Adipose tissue (tissue), 3 donors: Measurements from ENCODE around the gene DSCAM. TPM values are rescaled to one million over a fixed set of nuclear protein-coding genes. Genes with fewer than 3 reads are reported as not detected.
"Not testable (repeated sequence)": the region's sequence is repeated elsewhere in the genome, so short reads cannot be mapped to it uniquely, and the experiment has no call there.

Experiments
- H3K27ac ChIP-seq: one replicate; pipeline ENCODE4 v1.5.1; 2013; ENCODE audit warnings: low read depth, low read length
- WGBS, 3 donors: extraction: QIAGEN DNeasy Blood & Tissue Kit; methylation state at CpG; one replicate each; pipeline ENCODE4 v1.1.7; 2013; 5-methylcytosine and 5-hydroxymethylcytosine counted together
- polyA plus RNA-seq, 3 donors: library from polyadenylated mRNA; stranded (reverse); fragments of 200-250 nt; gene quantifications; one replicate each; pipeline ENCODE4 v1.2.3, GENCODE V29; 2013
- donor health status: healthy with polysubstance abuse.
- donor health status: Bipolar disorder and iron deficiency.
- donor health status: healthy.

DSCAM gene, protein sequence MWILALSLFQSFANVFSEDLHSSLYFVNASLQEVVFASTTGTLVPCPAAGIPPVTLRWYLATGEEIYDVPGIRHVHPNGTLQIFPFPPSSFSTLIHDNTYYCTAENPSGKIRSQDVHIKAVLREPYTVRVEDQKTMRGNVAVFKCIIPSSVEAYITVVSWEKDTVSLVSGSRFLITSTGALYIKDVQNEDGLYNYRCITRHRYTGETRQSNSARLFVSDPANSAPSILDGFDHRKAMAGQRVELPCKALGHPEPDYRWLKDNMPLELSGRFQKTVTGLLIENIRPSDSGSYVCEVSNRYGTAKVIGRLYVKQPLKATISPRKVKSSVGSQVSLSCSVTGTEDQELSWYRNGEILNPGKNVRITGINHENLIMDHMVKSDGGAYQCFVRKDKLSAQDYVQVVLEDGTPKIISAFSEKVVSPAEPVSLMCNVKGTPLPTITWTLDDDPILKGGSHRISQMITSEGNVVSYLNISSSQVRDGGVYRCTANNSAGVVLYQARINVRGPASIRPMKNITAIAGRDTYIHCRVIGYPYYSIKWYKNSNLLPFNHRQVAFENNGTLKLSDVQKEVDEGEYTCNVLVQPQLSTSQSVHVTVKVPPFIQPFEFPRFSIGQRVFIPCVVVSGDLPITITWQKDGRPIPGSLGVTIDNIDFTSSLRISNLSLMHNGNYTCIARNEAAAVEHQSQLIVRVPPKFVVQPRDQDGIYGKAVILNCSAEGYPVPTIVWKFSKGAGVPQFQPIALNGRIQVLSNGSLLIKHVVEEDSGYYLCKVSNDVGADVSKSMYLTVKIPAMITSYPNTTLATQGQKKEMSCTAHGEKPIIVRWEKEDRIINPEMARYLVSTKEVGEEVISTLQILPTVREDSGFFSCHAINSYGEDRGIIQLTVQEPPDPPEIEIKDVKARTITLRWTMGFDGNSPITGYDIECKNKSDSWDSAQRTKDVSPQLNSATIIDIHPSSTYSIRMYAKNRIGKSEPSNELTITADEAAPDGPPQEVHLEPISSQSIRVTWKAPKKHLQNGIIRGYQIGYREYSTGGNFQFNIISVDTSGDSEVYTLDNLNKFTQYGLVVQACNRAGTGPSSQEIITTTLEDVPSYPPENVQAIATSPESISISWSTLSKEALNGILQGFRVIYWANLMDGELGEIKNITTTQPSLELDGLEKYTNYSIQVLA (N-terminal part only)
- polyA plus RNA-seq: under 1 TPM in 1 of 3 donors, not detected in 2; 0.08 TPM

DNA sequence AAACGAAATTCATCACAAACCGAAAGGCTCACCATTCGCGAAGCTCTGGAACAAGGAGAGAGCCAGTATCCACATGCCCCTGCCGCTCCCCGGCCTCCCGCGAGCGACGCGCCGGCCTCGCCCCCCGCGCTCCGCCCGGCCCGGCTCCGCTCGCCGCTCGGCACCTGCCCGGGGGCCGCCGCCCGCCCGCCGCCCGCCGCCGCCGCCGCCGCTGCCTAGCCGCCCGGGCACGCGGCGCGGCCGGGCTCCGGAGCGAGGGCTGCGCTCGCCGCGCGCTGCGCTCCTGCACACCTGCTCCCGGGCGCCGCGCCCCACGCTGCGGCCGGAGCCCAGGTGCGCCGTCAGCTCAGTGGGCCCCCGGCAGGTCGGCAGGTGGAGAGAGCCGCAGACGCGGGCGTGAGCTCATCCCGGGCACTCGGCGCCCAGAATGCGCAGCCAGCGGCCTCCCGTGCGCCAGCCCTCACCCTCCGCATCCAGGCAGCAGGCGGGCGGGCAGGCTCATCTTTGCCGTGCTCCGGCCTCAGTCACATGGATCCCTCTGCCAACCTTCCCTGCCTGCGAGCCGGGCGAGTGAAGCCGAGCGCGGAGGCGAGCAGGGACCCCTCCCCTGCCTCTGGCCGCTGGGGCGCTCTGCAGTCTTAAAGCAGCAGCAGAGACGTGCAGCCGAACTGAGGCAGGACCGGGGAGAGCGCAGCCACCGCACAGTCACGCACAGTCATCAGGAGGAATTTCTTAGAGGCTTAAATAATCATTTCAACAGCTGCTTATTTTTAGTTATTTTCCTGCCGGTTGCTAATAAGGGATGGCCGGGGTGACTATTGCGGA is at the start of gene DSCAM:
Gene DSCAM, minus strand, starts transcription at position 572 of the 825 bp plus-strand sequence. Its CDS starts 497 bp downstream, at position 75.
- WGBS, 3 donors: 3 to 5% (median 4%) methylated on average over 46 to 94 of the region's 94 CpGs
- no peak within 1 kb of the TSS for H3K27ac ChIP-seq

DNA sequence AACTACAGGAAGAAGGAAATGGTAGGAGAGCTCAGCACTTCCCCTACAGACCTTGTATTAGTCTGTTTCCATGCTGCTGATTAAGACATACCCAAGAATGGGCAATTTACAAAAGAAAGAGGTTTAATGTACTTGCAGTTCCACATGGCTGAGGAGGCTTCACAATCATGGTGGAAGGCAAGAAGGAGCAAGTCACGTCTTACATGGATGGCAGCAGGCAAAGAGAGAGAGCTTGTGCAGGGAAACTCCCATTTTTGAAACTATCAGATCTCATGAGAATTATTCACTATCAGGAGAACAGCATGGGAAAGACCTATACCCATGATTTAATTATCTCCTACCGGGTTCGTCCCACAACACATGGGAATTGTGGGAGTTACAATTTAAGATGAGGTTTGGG is 48.7 kb upstream of the DSCAM start:
- 84 to 92% (median 92%) methylated on average over 3 of the region's 3 CpGs for WGBS, 3 donors

DNA sequence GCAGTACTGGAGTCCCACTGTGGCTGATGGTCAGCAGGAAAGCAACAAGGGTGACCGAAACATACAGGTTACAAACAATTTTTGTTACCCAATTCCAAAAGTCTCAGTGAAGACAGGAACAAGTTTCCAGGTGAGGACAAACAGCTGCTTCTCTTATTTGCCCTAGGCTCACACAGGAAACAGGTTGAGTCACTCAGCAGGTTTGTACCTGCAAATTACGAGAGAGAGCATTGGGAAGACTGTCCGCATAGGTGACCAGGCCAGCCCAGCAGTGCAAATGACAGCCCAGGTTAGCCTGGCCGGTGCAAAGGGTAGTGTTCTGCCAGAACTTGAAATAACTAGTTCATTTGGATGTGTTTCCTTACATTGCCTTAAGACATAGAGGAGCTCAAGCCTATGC is 40.0 kb upstream of the DSCAM start:
- no peak overlapping the region for H3K27ac ChIP-seq
- 63 to 82% (median 80%) methylated on average over 4 of the region's 4 CpGs for WGBS, 3 donors

More for the DNA sequence above, 48.7 kb upstream of the DSCAM start:
- H3K27ac ChIP-seq: not testable (repeated sequence)

DNA sequence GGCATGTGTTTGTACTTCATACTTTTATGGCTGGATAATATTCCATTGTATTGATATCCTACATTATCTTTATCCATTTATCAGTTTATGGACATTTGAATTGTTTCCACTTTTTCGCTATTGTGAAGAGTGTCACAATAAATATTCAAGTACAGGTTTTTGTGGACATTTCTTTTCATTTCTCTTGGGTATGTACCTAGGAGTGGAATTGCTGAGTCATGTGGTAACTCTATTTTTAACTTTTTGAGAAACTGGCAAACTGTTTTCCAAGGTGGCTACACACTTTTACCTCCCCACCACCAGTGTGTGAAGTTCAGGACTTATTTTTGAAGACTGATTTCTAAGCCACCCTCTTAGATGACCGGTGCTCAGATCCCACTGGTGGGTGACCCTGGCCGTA is 39.0 kb upstream of the DSCAM start:
- 82 to 93% (median 90%) methylated on average over 3 of the region's 3 CpGs for WGBS, 3 donors
- H3K27ac ChIP-seq: no peak overlapping the region

DNA sequence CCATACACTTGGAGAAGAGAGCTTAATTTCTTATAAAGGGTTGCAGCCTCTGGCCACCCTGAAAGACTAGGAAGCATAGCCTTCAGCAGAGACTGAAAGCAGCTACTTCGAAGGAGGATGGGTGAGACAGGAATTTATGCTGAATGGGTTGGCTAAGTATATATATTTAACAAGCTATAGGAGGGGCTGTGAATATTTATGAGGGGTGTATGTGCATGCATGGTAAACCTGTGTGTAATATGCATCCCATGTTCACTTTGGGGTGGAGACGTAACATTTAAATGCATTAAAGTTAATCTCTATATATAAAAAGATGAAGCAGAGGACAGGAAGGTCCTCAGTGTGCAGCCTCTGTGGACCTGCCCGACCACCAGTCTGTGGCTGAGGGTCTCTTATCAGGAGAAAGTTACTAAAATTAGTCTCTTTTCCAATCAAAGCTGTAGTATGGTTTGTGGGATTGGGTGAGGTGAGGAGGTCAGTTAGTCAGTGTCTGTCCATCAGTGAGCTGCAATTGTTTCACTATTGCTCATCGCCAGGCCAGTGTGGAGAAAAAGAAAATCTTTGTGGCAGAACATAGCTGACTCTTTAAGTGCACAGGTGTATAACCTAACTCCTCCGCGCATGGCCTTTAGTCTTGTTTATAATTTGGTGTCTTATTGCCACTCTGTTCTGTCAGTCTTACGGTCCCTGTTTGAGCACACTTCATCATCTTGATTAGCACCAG is 35.4 kb upstream of the DSCAM start:
- WGBS, 3 donors: 74 to 84% (median 82%) methylated on average over 7 of the region's 7 CpGs
- H3K27ac ChIP-seq: no peak overlapping the region

DNA sequence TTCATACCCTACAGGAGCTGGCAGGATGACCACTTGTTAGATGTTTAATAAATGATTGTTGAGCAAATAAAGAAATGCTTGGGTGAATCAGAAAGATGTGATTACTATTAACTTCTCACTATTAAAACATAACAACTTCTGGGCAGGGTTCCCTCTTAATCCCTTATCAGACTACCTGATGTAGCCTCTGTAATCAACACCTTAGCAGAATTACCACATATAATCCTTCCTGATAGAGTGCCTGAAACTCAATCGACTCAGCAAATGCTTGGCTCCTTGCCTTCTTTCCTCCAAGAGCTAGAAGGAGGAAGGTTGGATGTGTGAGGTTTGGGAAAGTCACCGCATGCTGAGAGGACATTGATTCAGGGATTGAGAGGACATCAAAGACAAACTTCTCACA is 34.8 kb upstream of the DSCAM start:
- 27 to 81% (median 80%) methylated on average over 2 of the region's 2 CpGs for WGBS, 3 donors
- H3K27ac ChIP-seq: no peak overlapping the region

DNA sequence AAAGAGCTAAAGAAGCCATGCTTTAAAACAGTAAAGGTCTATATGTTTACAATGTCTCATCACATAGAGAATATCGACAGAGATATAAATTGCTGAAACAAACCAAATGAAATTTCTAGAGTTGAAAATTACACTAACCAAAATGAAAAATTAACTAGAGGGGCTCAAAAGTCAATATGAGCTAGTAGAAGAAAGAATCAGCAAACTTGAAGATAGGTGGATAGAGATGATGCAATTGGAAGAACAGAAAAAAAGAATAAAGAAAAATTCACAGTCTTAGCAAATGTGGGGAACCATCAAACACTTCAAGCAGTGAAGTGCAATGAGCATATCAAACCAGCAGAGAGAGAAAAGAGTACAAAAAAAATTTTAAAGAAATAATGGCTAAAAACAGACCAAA is 24.1 kb upstream of the DSCAM start:
- 88 to 96% (median 92%) methylated on average over 1 of the region's 1 CpG for WGBS, 3 donors
- no peak overlapping the region for H3K27ac ChIP-seq

DNA sequence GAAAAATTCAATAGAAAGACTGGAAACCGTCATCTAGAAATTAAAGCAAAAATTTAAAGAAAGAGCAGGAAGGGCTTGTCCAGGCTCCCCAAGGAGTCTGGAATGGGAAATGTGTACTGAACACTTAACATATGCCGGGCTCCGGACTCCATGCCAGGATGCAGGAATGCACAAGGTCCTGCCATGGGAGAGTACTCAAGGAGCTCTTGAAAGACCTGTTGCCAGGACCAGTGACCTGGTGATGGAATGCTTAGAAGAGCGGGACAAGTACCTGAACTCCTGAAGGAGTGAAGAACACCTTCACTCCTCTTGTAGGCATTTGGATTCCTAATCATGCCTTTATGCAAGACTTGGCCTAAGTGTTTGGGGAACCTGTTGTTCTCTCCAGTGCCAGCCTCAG is 16.9 kb upstream of the DSCAM start:
- WGBS, 3 donors: 79 to 86% (median 84%) methylated on average over 4 of the region's 4 CpGs
- no peak overlapping the region for H3K27ac ChIP-seq

DNA sequence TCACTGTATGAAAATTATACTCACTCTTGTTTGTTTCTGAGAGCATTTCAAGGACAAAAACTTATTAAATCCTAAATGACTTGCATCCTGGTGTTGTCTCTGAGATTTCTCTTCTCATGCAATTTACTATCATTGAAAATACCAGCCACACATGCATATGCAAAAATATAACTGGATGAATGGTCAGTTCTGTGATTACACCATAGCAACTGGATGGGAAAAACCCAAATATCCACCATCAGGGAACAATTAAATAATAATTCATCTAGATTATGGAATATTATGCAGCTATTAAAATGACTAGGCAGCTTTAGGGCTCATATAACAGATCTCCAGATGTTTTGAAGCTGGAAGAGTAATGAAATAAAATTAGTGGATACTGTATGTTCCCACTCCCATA is 11.6 kb upstream of the DSCAM start:
- H3K27ac ChIP-seq: no peak overlapping the region

DNA sequence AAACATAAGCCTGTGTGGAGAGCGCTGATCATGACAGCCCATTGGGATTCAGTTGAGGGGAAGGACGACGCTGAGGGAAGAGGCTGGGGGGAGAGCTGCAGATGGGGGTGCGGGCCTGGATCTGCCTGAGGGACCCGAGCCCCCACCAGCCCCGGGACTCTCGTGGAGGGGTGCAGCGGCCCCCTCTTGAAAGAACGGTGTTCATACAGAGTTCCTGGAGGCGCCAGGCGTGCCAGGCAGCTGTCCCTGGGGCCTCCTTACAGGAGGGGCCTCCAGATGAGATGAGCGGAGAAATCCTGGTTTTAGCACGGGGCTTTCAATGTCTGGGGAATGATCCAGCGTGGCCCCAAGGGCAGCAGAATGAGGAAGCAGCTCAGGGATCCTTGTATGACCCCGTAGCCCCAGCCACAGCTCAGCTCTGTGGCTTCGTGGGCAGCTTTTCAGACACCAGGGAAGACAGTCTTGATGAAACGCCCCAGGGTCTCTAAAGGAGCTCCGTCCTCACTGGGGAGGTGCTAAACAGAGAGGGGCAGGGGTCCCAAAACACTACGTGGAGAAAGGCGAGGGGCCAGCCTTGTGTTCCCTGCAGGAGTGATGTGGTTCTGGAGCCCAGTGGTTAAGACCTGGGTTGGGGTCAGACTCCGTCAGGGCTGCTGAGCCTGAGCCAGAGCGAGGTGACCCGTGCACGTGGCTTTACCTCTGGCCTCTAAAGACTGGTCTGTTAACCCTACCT is 7.2 kb upstream of the DSCAM start:
- 55 to 61% (median 60%) methylated on average over 24 of the region's 24 CpGs for WGBS, 3 donors
- no peak overlapping the region for H3K27ac ChIP-seq

DNA sequence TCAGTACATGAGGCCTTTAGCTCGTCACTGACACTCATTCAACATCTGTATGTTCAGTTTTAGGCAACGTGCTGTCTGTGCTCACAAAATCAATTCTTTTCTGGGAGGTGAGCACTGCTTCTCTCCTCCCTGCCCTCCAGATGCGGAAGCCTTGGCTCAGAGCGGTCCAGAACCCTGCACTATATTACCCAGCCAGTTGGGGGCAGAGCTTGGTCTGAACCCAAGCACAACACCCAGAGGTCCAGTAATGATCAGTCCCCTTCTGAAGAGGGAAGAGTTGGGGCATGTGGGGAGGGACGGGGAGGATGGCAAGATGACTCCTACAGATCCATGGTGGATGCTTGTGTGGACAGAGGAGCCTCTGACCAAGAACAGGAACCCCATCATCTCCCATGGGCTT is 5.6 kb upstream of the DSCAM start:
- H3K27ac ChIP-seq: no peak overlapping the region
- 70 to 82% (median 78%) methylated on average over 5 of the region's 5 CpGs for WGBS, 3 donors

DNA sequence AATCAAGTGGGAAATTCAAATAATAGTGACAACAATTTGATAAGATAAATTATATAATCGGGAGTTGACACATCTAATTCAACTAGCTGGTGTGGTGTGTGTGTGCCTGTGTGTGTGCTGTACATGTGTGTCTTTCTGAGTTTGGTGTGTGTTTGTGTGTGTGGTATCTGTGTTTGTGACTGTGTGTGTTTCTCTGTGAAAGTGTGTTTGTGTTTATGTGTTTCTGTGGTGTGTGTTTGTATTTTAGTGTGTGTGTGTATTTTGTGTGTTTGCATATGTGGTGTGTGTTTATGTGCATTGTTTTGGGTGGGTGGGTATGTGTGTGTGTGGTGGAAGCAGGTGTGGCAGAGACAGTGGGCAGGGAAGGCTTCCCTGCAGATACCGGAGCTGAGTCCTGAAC is 4.8 kb upstream of the DSCAM start:
- WGBS, 3 donors: 53 to 88% (median 81%) methylated on average over 2 of the region's 2 CpGs
- no peak overlapping the region for H3K27ac ChIP-seq

DNA sequence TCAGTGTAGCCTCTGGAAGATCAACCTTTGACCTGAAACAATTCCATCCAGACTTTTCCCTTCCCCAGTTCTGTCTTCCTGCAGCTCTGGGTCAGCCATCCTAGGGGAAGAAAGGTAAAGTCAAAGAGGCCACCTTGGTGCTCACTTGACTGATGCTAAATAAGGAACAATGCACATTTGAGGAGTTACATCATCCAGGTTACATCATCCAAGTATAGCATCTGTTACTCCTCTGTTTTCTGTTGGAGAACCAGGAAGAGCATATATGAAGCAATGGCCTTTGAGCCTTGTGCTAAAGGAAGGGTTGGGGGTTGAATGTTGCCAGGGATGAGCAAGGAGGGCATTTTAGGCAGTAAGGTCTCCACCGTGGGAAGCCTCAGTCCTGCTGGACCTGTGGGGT is 3.1 kb upstream of the DSCAM start:
- 67 to 87% (median 81%) methylated on average over 1 of the region's 1 CpG for WGBS, 3 donors
- no peak overlapping the region for H3K27ac ChIP-seq

DNA sequence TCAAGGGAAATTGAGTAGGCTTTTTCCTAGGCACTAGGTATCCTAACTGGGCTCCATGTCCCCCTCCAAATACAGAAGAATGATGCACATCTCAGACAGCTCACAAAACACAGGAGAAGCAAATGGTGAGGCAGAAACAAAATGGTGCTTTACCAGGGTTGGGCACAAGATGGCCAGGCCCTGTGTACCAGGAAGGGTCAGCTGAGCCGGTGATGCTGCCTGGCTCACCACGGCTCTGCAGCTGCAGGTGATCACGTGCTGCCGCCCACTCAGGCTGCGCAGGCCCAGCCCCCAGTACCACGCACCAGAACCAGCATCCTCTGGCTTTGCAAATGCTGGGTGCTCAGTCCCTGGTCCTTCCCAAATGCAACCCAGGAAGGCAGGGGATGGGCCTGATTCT is 993 bp upstream of the DSCAM start:
- WGBS, 3 donors: 68 to 85% (median 80%) methylated on average over 6 of the region's 6 CpGs

DNA sequence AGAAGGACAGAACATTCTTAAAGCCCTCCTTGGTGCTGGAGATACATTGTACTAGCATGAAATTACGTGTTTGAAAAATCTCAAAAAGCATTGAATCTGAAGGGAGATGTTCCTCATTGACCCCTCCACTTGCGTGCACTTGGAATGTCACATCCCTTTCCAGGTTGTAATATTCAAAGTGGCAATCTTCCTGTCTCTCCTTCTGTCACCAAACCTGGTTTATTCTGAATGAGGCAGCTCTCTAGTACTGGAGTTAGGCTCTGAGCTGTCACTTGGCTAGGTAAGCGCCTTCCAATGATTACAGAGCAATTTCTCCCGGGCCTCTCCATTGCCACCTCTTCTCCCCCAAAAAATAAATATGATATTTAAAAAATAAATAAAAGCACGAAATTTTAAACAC is 855 bp downstream of the DSCAM start:
- no peak overlapping the region for H3K27ac ChIP-seq
- 22 to 32% (median 31%) methylated on average over 5 of the region's 5 CpGs for WGBS, 3 donors

More for the DNA sequence above, 993 bp upstream of the DSCAM start:
- no peak overlapping the region for H3K27ac ChIP-seq

DNA sequence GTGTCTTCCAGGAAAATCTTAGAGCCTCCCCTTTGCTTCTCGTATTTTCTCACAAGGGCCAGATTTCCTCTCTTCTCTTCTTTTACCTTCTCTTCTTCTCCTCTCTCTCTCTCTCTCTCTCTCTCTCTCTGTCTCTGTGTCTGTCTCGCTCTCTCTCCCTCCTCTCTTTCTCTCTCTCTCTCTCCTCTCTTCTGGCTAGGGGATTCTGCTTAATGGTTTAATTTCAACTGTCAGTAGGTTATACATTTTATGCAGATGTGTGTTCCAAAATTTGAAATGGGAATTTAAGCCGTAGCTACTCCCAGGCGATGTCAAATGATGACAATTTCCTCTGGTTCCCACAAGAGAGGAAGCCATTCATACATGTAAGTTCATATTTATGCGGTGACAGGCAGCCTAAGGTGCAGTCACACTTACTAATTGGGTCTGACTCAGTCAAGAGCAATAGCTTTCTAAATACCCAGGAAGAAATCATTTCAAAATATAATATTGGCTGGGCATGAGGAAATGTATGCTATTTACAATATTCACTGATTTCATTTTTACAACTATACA is 1.4 kb downstream of the DSCAM start:
- no peak overlapping the region for H3K27ac ChIP-seq
- 49 to 69% (median 50%) methylated on average over 5 of the region's 5 CpGs for WGBS, 3 donors

DNA sequence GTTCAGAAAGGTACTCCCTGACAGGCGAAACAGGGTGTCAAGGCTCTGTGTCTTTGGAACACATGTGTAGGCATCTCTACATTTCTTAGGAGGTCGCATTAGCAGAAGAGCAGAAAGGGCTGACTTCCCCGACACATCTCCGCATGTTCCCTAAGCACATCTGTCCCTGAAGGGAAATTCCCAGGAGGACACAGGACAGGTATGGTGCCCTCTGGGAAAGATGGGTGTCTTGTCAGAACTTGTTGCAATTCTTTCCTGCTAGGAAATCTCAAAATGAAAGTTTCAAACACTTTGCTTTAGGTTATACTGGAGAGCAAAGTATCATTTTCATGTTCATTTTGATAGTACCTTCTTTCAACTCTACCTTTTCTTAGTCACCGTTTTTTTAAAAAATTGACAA is 2.0 kb downstream of the DSCAM start:
- 70 to 87% (median 82%) methylated on average over 5 of the region's 5 CpGs for WGBS, 3 donors
- H3K27ac ChIP-seq: no peak overlapping the region
